Pulmonary artery endothelial cell (primary cell): ENCODE measurements around the gene VSX2. TPM values are rescaled to one million over a fixed set of nuclear protein-coding genes. Genes with fewer than 3 reads are reported as not detected.

Experiments
- DNase-seq: peaks from one replicate; pipeline ENCODE4 v3.0.0-alpha.2; 2011; ENCODE audit warnings: low read depth, low spot score
- total RNA-seq: library from RNA; depleted of rRNA; stranded (reverse); fragments of >200 nt; gene quantifications from 2 replicates; pipeline ENCODE4 v1.2.3, GENCODE V29; 2014

VSX2 gene
- total RNA-seq, result not detected in 2 replicates

DNA sequence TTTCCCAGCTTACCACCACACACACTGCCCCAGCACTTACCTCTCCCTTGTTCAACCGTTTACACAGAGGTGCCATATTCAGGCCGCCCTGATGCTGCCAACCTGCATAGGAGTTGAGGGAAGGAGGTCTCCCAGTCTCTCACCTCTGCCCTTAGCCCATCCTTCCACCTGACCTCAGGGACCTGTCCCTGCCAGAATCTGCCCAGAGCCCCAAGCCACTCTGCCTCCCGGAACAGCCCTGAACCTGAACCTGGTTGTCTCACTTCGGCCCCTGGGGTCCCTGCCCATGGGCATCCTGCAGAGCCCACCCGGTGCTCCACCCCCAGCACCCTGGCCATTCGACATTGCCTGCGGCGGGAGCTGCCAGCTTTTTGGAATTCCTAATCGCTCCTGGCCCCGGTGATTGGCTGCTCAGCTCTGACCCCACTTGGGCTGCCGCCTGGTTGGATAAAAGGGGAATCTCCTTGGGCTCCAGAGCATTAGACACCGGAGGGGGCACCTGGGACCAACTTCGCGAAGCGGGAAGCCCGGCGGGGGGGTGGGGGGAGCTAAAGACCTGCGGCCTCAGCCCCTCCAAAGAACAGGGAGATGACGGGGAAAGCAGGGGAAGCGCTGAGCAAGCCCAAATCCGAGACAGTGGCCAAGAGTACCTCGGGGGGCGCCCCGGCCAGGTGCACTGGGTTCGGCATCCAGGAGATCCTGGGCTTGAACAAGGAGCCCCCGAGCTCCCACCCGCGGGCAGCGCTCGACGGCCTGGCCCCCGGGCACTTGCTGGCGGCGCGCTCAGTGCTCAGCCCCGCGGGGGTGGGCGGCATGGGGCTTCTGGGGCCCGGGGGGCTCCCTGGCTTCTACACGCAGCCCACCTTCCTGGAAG is at the start of gene VSX2:
TSS of gene VSX2 (plus strand) at position 476 of the 874 bp plus-strand sequence. CDS start at position 589, 113 bp downstream.
- DNase-seq, result no peak

DNA sequence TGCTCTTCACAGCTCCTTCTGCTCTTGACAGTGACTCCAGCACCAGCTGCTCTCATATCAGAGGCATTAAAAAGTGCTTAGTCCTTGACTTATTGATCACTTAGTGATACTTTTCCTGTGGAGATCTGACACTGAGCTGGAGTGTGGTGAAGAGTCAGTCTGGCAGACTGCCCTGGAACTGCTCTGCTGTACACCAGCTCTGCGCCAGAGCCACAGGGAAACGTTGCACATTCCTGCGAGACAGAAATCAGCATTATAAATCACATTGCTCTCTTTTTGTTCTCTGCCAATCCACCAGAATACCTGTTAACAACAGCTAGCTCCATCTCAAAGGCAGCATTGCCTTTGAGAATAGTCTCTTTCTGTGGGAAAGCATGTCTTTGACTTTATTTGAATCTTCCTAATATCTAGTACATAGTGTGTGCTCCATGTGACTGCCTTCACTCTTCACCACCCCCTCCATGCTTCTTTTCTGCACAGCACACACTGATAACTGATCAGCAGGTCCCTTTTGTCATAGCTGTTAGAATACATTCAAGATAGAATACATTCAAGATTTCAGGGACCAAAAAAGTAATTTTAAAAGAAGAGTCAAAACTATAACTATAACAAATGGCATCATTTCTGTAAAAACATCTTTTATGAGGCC is 48.2 kb upstream of the VSX2 start:
- DNase-seq, result no peak

DNA sequence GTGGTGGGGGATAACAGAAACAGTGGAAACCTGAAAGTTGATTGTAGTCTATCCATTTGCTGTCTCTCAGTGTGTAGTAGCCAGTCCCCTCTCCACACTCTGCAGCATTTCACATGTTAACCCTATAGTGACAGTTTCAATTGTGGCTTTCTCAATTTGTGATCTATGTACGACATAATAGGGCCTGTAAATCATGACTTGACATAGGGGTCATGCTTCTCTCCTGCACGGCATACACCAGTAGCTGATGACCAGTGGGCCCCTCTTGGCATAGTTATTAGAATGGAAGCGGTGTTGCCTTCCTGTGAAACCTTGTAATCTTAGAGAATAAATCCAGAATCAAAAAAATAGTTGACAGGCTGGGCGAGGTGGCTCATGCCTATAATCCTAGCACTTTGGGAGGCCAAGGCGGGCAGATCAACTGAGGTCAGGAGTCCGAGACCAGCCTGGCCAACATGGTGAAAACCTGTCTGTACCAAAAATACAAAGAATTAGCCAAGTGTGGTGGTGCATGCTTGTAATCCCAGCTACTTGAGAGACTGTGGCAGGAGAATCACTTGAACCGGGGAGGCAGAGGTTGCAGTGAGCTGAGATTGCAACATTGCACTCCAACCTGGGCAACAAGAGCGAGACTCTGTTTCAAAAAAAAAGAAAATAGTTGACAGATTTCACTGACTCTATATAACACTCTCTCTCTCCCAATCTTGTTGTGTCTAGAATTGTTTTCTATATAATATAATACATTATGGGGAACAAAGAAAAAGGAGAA is 44.6 kb upstream of the VSX2 start:
- no peak for DNase-seq

DNA sequence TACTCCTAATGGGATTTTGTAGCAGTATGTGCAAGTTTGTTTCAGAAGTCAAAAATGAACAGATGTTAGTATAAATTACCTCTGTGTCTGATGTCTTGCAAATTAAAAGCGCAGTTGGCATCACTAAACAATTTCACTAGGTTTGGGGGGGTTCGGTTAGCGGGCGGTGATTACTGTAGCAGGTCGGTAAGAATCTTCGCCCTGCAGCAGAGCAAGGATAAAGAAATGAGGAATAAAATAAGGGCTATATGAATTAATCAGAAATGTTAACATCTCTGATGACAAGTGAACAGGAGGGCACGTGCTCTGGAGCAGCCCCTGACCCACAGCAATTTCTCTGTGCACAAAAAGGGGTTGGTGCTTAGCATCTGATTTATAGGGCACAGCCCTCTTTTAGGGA is 43.6 kb upstream of the VSX2 start:
- no peak for DNase-seq

DNA sequence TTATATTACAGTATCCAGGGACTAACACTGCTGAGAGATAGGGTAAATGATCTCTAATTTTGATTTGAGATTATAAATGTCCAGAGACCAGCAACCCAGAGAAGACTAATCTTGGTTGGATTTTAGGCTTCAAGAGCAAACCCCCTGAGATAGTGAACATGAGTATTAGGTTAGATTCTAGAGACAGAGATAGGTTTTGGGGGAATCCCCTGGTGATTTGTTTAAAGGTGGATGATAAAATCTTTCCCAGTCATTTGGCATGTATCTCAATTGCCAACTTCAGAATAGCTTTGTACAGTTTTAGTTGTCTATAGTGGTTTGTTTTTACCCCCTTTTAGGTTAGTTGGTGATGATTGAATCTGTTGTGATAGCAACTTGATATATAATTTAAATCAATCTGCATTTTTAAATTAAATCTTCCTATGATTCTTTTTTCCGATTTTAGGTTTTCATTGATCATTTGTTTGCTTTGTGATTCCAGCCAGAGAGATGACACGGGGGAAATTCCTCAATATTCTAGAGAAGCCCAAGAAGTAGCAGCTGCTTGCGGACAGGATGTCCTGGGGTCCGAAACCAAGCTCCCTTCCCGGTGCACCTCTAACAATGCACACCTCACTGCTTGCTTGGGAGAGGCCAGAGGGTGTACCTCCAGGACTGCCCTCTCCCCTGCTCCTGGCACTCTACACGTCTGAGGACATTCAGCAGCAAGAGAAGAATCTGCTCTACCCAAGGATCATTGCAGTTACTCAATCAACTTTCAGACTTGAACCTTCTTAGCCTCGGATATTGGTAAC is 40.6 kb upstream of the VSX2 start:
- DNase-seq, result no peak

DNA sequence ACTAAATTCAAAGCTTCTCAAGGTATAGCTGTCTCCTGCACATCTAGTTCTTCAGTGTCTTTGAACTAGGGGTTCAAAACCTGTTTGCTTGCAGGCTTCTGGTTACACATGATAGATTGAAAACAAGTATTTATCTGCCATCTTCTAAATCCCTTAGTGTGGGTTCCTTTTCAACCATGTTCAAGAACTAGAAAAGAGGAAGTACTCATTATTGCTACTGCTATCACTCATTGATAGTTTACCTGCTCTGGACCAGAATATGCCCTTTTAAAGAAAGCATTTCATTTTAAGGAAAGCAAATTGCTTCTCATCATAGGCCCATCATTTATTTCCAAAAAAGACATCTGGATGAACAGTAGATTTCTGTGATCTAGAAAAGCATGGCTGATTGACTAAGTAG is 37.1 kb upstream of the VSX2 start:
- DNase-seq, result no peak

DNA sequence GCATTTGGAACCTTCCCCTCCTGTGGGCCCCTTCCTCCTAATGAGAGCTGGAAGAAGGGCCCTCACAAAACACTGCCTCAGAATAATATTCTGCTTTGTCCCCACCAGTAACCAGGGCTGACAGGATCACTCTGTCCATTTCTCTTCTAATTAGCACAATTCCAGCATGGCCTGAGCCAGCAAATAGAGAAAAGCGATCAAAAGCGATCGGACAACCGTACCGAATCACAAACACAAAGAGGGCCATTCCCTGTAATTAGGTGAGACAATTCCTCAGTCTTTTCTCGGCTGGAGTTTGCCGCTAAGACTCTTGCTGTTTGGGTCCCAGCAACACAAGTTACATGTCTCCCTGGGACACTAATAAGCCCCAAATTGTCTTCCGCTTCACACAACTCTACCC is 35.6 kb upstream of the VSX2 start:
- no peak for DNase-seq

DNA sequence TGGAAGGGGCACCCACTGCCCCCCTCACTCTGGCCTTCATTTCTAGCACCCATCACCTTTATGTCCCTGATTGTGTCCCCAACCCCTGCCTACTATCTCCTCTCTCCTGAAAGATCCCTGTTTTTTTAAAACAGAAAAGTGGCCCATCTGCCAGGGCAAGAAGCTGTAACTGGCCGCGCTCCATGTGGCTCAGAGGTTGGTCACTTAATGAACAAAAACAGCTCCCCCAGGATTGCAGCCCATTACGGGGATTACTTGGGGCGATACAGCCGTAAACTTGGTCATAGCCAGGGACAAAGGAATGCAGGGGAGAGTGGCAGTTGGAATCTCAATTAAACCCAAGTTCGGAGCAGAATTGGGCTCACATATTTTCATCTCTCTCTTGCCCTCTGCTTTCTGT is 34.8 kb upstream of the VSX2 start:
- no peak for DNase-seq

DNA sequence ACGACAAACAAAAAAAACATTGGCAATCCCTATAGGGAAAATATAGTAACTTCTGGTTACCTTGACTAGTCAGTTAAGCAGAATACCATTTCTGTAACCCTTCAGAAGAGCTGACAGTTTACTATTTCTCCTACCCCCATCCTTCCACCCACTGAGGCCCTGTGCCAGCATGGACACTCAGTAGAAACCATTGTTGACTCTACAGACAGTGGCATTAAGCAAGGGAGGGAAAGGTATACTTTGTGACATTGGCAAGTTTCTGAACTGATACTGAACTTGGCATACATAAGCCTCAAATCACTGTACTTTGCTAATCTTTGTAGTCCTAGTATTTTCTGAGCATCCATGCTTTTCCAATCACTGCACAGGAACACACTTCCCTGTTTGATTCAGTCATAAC is 33.4 kb upstream of the VSX2 start:
- DNase-seq, result no peak

DNA sequence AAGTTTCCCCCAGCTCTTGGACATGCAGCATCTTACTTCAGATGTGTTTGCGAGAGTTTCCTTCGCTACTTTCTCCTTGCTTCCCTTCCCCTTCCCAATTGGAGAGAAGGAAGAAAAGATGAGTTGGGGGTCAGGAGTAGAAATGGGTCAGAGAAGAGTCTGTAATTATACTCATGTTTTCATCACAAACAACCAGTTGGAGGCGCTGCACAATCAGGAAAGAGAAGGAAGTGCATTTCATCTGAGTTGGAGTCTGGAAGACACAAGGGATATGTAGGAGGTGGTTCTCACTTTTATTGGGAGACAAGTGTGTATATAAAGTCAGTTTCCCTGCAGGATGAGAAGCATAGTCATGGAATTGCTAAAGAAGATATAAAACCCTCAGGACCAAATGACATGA is 31.3 kb upstream of the VSX2 start:
- no peak for DNase-seq

DNA sequence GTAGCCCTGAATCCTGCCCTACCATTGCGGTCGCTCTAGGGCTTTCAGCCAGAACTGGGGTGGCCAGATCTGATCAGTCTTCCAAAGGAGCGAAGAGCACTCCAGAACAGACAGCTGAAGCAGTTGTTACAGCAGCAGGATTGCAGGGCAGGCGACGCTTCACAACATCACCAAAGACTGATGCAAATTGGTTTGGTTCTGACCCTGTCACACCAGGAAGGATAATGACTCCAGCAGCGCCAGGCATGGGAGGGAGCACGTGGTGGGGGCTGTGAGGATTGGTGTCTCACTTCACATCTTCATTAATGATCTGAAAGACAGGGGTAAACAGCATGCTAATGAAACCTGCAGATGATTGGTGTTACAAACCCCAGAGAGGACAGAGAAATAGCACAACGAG is 30.6 kb upstream of the VSX2 start:
- no peak for DNase-seq

DNA sequence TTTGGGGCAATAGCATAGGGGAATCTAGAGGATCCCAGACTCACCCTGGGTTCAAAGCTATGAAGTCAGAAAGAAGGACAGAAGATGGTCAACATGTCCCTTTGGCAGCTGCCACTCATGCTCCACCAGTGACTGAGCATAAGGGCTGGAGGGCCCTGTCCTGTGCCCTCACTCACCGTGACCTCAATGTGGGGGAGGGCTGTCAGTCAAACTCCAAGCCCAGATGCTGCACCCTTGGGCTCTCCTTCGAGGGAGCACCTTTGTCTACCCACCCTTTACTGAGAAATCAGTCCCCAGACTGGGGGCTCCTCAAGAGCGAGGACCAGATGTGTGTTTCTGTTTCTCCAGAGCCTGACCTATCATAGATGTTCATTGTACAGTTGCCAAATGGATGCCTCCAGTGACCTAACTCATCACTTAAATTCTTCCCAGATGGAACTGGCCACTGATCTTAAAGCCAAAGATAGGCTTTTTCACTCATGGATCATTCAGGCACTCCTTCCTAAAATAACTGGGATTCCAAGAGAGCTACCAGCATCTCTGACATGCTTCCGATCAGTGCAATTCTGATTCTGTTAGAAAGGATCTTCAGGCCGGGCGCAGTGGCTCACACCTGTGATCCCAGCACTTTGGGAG is 27.2 kb upstream of the VSX2 start:
- DNase-seq, result no peak

DNA sequence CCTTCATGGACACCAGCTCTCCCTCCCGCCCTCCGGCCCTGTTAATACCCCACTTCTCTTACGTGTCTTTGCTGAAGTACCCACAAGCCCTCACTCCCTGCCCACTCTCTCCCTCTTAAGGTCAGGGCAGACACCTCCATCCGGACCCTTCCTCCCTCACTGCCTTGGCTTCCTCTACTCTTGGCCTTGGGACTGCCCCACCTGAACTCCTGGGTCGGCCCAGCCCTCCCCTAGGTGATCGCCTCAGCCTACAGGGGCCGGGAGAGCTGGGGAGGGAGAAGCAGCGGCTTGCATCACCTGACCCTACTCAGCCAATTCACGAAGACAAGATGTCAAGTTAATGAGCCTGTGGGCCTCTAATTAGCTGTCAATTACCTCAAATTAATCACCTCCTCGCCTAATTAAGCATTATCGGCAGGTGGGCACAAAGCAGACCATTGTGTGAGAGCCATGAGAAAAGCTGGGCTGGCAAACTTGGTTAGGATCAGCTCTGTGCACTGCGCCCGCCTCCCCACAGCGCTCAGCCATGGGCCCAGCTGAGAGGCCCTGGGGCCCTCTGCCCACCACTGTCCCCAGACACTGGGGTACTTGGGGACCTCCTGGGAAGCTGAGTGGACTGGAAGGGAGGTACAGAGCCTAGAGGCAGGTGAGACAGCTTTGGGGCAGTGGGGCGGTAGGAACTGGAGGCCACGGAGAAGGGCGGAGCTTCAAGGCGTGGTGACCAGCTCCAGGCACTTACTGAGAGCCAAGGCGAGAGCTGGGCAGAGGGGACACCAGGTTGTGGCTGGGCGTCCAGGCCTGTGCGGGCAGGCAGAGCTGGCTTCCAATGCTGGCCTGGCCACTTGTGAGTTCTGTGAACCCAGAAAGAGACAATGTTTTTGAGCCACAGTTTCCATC is 25.1 kb upstream of the VSX2 start:
- DNase-seq, result no peak

DNA sequence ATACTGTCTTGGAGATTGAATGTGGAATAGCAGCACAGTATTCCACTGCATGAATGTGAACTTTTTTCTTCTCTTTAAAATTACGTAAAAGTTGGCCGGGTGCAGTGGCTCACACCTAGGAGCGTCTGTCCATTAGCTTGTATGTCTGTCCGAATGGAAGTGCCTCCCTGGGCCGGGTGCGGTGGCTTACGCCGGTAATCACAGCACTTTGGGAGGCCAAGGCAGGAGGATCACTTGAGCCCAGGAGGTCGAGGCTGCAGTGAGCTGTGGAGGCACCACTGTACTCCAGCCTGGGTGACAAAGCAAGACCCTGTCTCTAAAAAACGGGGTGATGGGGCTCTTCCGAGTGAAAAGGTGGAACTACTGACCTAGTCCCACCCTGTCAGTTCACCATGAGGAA is 22.6 kb upstream of the VSX2 start:
- DNase-seq, result no peak

DNA sequence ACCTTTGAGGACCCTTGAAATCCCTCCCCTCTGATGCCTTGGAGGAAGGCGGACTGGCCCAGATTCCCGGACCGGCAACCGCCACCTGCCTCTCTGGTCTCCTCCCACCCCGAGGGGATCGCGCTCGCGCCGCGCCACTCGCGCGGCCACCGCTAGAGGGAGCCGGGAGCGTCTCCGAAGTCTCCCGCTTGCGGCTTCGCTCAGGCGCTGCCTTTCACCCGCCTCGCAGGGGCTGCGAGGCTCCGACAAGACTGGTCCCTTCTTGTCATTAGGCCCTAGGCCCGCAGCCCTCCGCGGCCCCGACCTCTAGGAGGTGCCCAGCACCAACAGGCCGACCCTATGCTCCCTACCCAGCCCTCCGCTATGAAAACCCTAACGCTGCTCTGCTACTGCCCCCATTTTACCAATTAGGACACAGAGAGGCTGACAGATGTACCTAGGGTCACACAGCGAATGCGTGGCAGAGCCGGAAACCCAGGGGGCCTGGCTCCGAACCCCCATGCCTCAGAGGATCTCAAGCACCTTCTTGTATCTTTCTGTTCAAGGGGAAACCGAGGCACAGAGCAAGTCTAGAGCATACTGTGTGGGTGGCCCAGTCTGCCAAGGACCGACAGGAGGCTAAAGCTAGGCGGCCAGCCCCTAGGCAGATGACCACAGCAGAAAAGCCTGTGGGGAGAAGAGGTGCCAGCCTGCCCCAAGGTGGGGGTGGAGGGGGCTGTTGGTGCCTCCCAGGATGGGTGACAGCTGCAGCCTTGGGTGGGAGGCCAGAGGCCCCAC is 21.4 kb upstream of the VSX2 start:
- peak; percentile 8 for DNase-seq

DNA sequence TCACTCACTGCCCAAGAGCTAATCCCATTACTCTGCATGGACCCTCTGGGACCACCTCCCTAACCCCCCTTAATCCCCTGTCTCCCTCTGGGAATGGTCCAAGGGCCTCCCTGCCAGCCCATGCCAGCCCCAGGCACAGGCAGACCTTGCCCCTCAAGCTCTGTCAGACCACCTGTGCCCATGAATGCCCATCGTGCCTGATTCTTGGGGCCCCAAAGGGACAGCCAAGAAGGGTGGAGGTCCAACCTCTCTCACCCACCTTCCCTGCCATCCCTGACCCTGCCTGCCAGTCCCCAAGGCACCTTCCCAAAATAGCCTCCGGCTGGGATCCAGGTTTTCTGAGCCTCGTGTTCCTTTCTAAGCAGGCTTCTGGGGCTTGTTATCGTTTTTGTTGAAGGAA is 20.8 kb upstream of the VSX2 start:
- DNase-seq, result no peak

DNA sequence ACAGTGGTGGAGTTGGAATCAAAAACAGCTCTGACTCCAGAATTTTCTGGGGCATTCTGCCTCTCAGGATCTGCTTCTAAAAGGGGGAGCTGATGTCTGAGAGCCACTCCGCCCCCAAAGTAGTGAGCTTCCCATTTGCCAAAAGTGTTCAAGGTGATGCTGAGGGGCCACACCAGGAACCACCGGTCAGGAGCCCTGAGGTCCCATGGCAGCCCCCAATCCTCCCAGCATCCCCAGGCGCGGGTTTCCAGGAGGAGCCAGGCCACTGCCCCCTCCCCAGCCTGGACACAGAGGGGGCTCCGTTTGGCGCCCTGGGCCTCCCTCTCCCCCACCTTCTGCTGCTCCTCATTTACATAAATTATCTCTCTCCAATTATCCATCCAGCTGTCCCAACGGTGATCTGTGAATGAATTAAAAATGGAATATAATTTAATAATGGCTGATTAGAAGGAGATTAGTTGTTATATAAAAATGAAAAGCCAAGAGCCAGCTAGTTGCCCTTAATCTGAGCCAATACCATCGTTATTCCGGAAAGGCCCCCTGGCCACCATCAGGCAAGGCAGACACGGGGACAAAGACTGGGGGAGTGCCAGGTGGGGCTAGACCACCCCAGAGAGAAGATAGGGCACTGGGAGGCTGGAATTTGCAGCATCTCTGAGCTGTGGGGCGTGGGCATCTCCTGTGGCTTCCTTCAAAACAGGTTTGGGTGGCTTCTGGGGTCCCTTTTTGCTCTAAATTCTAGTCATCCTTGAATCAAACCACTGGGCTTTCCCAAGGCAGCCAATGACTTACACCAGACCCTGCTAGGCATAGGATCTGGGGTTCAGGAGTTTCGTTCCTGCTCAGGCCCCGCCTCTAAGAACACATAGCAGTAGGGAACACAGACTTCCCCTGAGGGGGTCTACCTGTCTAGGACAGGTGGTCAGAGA is 19.7 kb upstream of the VSX2 start:
- DNase-seq, result no peak

DNA sequence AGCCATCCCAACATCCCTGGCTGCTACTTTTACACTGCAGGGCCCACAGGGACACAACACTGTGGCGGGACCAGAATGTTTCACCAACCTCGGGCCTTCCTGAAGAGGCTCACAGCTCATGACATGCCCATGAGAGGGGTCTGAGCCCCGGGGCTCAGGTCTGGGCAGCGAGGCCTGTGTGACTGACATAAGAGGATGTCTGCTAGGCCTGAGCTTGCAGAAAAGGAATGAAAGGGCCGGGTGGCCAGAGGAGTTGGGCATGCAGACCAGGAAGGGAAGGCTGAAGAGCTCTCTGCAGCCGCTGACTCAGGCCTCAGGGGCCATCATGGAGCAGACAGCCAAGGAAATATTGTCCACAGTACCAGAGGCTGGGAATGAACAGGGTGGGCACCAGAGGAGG is 18.3 kb upstream of the VSX2 start:
- DNase-seq, result no peak
